ENCODE results near the gene SLC1A2.

The SLC1A2 gene

DNA sequence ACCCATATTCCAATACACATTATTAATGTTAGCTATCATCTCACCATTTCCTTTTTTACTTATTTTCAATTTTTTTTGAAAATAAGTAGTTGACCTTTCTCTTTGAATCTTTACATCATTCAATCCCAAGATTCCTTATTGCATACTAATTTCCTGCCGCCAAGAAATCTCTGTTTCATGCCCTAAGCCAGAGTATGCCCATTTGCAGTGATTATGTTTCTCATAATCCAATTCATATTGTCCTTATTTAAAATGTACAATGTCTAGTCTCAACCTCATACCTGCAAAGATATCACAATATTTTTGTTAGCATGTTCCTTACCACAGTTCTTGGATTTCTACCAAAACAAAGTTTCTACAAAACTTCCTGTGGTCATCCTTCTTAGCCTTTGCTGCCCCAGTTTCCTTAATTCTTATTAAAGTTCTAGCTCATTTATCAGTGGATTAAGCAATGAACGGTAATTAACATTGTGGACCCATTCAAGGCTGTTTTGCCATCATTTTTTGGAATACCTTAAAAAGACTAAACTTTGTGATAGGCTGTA lies 205.1 kb downstream of the SLC1A2 start:
- no peak for DNase-seq

- peak; percentile 36 for DNase-seq
These were observed 207.4 kb downstream of the SLC1A2 start for GRCh38 chr11:35211952-35212351.

- no peak for DNase-seq
These were observed 208.3 kb downstream of the SLC1A2 start for GRCh38 chr11:35210876-35211546.

GRCh38 chr11:35208795-35209194 lies 210.6 kb downstream of the SLC1A2 start:
- no peak for DNase-seq

DNA sequence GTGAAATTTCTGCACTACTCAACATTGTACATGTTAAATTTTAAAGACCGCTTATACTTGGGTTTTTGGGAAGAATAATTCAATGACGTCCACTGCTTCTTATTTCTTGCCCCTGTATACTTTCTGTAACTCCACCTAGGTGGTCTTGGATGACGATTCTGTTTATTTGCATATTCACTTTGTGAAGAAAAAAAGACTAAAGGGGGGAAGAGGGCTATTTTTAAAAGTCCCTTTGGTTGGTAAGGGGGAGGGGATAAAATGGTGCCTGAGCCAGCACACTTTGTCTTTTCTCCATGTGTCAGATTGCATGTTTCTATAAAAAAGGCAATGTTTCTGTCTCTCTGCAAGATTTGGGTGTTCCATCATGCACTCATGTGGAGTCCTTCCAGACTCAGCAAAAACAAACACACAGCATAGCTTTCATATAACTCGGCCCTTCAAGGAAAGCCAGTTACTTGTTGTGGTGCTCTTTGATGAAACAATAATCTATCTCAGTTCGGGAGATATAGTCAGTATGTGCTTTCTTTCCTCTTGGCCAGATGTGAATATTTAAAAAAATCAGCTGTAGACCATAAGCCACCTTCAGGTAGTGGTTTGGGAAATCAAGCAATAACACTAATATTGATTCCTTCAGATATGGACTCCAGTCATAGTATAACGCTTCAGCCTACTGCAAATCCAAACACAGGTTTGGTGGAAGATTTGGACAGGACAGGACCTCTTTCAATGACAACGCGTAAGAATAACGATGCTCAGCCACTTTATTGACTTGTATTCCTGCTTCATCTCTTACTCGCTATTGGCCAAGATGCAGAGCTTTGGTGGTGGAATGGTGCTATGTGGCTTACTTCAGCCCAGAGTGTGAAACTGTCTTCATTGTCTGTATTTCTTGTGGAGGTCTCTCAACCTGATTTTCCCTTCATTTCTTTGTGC lies 211.6 kb downstream of the SLC1A2 start:
- DNase-seq = no peak

- DNase-seq = no peak
These were observed 212.7 kb downstream of the SLC1A2 start for GRCh38 chr11:35206616-35207015.

DNA sequence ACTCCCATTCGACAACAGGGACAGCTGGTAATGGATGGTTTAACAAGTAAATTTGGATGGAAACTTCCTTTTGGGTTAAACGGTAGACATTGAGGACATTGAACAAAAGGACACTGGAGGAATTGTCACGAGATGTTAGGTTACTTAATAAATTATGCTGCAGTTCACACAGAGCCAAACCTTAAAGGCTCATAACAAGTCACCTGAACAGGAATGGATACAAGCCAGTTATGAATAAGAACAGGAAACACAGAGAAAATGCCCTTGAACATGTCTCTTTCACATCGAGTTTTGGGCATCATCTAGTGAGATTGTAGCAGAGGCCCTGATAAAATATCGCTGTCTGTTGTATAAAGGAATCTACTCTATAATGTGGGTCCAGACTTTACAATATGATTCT lies 214.7 kb downstream of the SLC1A2 start:
- DNase-seq = no peak
